Heart left ventricle (tissue), 13 donors: ENCODE data around the gene MET.

Experiments
- POLR2A ChIP-seq, 2 donors: fragments of 450-650 bp; IDR thresholded peaks; one replicate each; pipeline ENCODE4 v1.6.1; 2017; ENCODE audit warnings: antibody characterized with exemption in 2 of 2, mild to moderate bottlenecking in 2 of 2, moderate library complexity in 2 of 2
- TF ChIP-seq, protein P1 (sequence below), 12 donors: fragments of 200-600 bp; sonication (generic) in 4 of 12; IDR thresholded peaks; one replicate each; pipeline versions ENCODE4 v1.5.0 to v1.8.0; 2018 to 2022; ENCODE audit warnings: antibody characterized with exemption in 12 of 12, mild to moderate bottlenecking in 5 of 12
- donor health status: ischemic (EF 13 %, LVEDD 7.1; RV severe dilation, severe dysfunction).
- donor health status: DM: no; HTN: yes; CAD: no.
- donor health status: DM: no; HTN: no; CAD: no.
- donor health status: ischemic (EF 25% LVEDD 6.9; RV normal size, moderate dysfunction).
- donor health status: ischemic (EF 25% LVEDD 5.7; RV mildly dilated, moderate dysfunction).
- donor health status: ischemic (EF 35%, LVEDD 5.7; RV mildly dilated, moderate dysfunction).
- donor health status: nonischemic (EF 11% LVEDD 7.7; RV severe dilation, severe dysfunction).
- donor health status: DM: yes; HTN: yes; CAD: no.
- donor health status: PGD.
- donor health status: ischemic (EF 29% LVEDD 5.4; RV normal size, mild dysfunction).
- donor health status: nonischemic (EF 23%, LVEDD 6.1; RV moderate dilation, normal function).

DNA sequence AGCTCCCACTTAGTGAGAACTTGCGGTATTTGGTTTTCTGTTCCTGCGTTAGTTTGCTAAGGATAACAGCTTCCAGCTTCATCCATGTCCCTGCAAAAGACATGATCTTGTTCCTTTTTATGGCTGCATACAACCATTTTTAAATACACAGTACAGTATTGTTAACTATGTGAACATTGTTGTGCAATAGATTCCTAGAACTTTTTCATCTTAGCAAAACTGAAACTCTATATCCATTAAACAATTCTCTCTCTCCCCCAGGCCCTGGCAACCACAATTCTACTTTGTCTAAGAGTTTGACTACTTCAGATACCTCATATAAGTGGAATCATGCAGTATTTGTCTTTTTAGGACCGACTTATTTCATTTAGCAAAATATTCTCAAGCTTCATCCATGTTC lies 118.0 kb downstream of the MET start:
- TF ChIP-seq, protein P1, sequence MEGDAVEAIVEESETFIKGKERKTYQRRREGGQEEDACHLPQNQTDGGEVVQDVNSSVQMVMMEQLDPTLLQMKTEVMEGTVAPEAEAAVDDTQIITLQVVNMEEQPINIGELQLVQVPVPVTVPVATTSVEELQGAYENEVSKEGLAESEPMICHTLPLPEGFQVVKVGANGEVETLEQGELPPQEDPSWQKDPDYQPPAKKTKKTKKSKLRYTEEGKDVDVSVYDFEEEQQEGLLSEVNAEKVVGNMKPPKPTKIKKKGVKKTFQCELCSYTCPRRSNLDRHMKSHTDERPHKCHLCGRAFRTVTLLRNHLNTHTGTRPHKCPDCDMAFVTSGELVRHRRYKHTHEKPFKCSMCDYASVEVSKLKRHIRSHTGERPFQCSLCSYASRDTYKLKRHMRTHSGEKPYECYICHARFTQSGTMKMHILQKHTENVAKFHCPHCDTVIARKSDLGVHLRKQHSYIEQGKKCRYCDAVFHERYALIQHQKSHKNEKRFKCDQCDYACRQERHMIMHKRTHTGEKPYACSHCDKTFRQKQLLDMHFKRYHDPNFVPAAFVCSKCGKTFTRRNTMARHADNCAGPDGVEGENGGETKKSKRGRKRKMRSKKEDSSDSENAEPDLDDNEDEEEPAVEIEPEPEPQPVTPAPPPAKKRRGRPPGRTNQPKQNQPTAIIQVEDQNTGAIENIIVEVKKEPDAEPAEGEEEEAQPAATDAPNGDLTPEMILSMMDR (IDR thresholded peaks at IDR 0.05) = no peak
- no peak for TF ChIP-seq POLR2A (IDR thresholded peaks at IDR 0.05)
